Upper lobe of left lung (tissue), 4 donors: ENCODE data around the gene BANF1.
"Not testable (repeated sequence)": the region's sequence is repeated elsewhere in the genome, so short reads cannot be mapped to it uniquely, and the experiment has no call there.

ENCODE experiments used
- CTCF ChIP-seq, 6 experiments: fragments of 450-650 bp in 4 of 6; fragments of 200-600 bp in 2 of 6; sonication (generic) in 2 of 6; IDR thresholded peaks; one replicate each; pipeline ENCODE4 v1.5.1; 2016 to 2019; ENCODE audit warnings: antibody characterized with exemption in 6 of 6
- POLR2AphosphoS5 ChIP-seq, 2 donors: sonication (generic); formaldehyde crosslinking; IDR thresholded peaks; one replicate each; pipeline ENCODE4 v1.5.1; 2017; ENCODE audit warnings: antibody characterized with exemption in 2 of 2

- not testable (repeated sequence) for TF ChIP-seq CTCF, POLR2AphosphoS5 (IDR thresholded peaks at IDR 0.05)
These were observed 20.8 kb downstream of the BANF1 start for GRCh38 chr11:66023186-66023440.
